NOMO-1 treated with dmso at 0.1 percent for 144 hours (cell line): ENCODE data around the gene HOXA5.

ENCODE experiments used
- DNase-seq: peaks from one replicate; lab custom pipeline; 2025; ENCODE audit not compliant: unreplicated experiment; lab: John Stamatoyannopoulos, UW

Gene HOXA5

DNA sequence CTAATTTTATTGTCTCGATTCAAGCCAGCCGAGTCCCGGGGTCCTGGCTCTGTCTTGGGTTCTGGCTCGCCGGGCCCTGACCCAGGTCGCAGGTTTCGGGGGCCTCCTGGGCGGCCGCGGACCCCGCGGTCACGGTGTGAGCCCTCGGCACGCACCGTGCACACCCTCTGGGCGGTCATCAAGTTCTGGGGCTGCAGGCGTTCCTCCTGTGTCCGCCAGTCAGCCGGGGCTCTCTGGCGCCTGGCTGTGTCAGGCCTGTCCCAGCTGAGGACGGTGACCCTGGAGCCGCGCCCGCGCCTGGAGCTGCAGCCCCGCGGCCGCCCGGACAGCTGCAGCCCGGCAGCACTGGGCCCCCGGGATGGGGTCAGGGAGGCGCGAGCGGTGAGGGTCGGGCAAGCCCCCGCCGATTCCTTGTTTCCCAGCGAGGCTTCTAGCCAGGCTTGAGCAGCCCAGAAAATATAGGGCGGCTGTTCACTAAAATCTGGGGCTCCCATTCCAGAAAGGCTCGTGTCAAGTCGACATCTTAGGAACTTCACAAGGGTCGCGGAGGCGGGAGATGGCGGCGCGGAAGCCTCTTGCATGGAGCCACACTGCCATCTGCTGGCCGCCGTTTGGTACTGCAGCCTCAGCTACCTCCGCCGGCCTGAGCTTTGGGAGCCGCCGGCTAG is 17.2 kb upstream of the HOXA5 start:
- peak; percentile 74 for DNase-seq

DNA sequence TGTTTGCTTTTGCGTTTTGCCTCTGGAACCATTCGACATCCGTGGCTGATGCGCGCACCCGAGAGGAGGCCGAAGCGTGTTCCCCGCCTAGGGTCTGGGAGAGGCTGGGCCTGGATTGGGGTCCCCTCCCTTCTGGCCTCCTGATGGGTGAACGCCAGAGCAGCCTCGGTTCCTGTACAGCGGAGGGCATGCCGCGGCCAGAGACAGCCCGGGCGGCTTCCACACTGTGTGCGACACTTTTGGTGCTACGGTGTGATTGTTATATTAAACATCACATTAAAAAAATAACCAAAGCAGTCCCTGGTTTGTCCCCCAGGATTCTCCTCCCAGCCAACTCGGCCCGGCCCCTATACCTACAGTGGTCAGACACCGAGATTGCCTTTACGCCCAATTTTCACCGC is 16.7 kb upstream of the HOXA5 start:
- DNase-seq, result no peak

DNA sequence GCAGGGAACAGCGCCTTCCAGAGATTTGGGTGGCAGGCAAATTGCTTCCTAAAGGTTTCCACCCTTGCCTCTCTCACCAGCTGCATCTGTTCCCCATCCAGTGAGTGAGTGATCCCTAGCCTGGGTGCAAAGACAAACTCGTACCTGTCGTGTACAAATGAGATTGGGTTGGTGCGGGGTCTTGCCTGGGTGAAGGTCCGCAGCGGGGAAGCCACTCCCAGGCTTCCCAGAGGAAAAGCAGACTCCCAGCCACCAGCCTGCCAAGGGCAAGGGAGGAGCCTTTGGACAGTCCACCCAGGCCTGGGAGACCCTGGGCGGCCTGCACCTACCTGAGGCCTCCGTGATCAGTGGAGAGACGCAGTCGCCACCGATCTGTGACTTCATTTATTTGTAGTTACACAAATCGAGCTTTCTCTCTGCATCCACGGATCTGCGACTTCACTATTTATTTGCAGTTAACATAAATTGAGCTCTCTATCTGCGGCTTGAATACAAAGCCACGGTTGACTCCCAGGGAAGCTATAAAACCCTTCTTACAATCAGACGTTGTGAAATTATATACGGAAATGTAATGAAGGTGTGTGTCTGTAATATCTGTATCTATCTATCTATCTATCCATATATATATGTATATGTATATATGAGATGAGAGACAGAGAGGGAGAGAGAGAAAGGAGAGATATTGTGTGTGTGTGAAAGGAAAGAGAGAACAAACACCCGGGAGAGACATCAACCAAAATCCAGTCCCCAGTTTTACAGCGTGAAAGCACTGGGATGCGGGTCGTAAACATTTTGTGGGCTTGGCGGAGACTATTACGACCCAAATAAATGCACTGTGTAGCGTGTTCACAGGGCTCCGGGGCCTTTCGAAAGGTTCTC is 16.0 kb upstream of the HOXA5 start:
- DNase-seq, result no peak

DNA sequence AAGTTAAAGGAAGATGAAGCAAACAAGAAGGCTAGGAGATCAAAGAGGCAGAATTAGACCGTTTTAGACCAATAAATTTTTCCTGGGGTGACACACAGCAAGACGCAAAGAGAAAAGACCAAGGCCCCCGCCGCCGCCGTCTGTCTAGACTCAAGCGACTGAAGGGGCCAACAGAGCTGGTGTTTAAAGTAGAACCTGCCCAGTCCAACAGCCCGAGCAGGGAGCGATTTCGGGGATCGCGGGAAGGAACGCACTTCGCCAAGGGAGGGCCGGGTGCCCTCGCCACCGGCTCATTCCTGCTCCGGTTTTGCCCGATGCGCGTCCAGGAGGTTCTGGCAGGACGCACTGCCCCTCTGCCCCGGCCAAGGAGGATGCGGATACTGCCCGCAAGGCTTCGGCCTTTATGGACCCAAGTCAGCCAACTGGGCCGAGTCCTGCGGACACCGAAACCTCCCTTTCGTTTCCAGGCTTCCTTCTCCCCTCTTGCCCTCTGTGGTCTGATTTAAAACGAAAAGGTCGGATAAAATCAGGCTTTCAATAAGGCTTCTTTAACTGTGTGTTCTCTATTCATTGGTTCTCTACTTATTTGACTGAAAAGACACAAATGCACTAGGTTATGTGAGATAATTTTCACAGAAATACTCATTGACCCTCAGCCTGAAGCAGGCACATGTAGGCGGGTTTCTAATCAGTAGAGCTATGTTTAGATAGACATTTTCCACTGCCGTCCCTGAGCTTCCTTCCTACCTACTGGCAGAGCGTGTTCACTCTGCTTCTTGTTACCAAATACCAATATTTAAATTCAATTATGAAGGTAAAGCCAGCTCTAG is 15.2 kb upstream of the HOXA5 start:
- no peak for DNase-seq

DNA sequence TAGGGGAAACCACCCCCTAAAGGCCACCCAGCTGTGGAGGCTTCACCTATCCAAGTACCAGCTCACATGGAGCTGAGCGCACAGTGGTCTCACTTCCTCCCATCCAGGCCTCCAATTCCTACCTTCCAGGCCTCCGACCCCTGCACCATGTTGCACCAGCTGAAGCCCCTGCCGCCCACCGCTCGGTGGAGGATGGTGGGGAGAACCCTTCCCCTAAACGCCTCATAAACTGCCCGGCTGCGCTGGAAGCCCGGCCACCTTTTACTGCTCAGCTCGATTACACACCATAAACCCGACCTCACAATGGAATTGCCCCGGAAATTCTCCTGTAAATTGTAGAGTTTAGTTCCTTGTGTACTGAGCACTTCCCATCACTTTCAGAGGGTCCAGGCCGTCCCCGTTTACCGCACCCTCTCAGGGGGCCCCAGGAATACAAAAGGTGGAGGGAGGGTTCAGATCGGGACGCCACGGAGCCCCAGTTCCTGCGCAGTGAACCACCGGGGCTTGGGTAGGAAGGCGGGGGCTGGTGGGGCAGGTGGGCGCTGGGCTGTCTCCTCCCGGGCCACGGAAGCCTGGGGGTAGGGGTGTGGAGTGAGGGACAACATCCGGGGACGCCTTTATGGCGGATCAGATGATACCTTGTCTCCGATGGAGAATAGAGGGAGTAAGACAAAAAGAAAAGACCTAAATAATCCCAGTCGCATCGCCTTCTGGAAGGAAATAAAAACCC is 14.4 kb upstream of the HOXA5 start:
- DNase-seq, result no peak

DNA sequence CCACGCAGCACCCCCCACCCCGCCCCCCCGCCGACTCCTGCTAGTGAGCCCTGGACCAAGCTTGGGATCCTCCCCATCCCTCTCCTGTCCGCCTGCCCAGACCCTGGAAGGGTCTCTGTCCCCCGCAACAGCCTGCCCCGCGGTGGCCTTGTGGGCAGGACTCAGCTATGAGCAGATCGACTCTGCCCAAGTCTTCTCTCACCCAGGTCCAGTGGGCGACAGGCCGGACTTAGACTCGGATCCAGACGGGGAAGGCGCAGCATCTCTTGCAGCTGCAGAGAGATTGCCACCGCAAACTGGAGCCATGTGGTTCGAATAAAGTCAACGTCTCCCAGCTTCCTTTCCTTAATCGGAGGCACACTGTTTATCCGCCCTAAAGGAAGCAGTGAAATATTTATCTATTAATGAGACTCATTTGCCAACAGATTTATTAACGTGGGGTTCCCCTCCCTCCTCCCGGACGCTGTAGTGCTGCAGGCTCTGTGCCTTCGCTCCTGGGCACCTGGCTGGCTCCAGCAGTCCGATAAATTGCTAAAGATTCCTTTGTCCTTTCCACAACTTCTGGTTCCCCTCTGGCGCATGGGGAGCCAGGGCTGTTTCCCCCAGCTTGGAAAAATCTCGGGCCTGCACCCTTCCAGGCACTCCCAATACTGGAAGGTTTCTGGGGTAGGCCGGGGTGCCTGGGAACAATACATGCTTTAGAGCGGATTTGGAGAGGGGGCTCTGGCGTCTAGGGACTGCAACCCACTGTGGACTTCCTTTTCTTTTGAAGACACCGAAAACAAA is 13.6 kb upstream of the HOXA5 start:
- no peak for DNase-seq

DNA sequence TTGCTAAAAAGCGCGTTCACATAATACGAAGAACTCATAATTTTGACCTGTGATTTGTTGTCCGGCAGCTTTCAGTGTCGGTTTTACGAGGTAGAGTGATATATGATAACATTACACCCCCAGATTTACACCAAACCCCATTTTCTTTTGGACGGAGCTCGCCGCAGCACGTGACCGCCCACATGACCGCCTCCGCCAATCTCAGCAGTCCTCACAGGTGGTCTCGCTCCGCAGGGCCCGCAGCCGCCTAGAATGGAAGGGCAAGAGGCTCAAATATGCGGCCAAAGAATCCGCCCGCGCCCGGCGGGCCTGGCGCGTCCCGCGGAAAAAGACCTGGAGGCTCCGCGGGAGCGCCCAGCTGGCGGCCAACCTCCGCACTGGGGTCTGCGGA is 13.0 kb upstream of the HOXA5 start, which contains the start of gene HOXA7:
TSS of gene HOXA7 (minus strand) at position 168 of the 391 bp plus-strand sequence. CDS start at position 38, 130 bp downstream.
- peak; percentile 77 for DNase-seq

DNA sequence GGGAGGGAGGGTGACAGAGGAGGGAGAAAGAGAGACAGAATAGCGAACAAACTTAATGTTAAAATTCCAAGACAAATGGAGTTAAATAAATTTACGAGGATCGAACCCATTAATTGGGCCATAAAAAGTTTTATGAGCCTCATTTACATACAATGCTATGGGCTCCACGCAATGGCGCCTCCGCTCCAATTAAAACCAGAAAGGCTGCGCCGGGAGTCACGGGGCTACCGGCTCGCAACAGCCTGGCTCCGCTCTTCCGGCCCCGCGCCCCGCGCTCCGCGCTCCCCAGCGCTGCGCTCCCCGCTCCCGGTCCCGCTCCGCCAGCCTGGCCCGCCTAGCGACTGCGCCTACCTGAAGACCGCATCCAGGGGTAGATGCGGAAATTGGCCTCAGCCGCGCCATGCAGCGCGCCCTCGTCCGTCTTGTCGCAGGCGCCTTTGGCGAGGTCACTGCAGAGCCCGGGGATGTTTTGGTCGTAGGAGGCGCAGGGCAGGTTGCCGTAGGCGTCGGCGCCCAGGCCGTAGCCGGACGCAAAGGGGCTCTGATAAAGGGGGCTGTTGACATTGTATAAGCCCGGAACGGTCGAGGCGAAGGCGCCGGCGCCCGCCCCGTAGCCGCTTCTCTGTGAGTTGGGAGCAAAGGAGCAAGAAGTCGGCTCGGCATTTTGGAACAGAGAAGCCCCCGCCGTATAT is 12.5 kb upstream of the HOXA5 start:
- DNase-seq, result no peak

DNA sequence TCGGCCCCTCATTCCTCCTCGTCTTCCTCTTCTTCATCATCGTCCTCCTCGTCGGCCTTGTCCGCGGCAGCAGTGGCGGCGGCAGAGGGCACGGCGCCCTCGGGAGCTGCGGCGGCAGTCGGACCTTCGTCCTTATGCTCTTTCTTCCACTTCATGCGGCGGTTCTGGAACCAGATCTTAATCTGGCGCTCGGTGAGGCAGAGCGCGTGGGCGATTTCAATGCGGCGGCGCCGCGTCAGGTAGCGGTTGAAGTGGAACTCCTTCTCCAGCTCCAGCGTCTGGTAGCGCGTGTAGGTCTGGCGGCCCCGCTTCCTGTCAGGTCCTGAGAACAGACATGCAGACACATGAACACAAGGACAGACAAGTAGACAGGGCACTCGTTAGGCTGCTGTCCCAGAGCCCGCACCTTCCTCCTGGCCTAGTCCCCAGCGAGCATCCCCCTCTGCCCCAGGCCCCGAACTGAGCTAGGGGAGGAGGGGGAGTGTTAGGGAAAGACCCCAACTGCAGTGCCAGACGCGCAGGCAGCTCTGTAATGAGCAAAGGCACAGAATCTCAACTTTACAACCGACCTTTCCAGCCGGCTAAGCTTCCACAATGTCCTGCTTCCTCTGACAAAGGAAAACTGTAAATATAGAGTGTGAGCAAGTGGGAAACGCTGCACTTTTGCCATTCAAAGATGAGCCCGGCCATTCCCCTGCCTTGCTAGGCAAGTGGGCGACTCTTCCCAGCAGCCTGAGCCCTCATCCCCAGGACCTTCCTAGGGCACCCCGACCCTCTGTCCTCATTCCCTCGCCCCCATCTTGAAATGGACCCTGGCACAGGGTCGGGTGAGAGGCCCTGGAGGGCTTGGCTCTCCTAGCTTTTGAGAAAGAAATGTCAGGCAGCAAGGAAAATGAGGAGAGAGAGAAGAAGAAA is 11.7 kb upstream of the HOXA5 start:
- no peak for DNase-seq

DNA sequence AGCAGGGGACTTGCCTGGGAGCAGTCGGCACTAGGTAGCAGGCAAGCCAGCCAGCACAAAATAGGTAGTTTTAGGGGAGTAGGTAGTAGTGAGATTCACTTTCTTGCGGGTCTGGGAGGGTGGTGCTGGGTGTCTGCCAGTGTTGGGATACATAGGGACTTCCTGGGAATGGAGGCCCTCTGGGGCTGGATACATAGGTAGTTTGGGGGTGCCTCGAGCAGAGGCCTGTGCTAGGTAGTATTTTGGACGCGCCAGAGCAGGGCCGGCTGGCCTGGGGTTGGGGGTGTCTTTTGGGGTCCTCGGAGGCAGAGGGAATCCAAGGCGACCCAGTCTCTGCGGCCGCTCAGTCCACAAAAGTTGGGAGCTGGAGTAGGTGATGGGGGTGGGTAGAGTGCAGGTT is 10.9 kb upstream of the HOXA5 start:
- DNase-seq, result no peak

DNA sequence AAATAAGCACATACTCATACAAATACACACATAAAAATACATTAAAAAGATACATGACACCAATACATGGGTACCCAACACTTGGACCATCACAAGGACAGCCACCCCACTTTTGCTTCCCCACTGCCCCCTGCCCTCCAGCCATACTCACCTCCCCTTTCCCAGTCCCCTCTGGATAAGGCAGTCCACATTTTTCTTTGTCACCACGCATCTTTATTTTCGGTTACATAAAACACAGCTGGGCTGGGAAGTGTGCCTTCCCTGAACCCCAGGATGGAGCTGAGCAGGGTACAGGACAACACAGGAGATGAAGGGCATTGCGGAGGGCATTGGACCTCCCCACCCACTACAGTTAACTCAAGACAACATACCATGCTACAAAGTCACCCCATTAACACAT is 10.0 kb upstream of the HOXA5 start:
- no peak for DNase-seq

DNA sequence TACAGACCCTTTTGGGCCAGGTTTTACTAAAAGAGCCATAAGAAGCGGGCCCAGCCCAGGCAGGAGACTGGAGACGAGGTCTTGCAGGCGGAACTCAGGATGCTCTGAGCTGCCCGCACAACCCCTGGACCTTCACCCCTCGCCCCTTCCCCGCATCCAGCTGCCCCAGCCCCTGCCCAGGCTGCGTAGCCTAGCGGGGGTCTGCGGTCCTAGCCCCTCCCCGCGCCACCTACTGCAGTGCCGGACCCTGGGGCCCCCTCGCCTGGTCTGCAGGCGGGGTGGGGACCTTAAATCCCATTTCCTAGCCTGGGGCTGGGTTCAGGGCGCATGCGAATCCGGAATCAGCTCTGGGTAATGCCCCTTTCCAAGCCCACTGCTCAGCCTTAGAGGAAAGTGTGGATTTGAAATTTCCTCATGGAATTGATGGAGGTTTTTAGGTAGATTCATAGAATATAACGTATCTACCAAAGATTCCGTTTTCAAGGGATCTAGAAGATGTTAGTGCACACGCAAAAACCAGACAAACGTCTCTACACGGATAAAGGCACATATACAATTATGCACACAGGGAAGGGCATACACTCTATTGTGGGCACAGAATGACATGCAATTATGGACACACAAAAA is 9.4 kb upstream of the HOXA5 start:
- no peak for DNase-seq

DNA sequence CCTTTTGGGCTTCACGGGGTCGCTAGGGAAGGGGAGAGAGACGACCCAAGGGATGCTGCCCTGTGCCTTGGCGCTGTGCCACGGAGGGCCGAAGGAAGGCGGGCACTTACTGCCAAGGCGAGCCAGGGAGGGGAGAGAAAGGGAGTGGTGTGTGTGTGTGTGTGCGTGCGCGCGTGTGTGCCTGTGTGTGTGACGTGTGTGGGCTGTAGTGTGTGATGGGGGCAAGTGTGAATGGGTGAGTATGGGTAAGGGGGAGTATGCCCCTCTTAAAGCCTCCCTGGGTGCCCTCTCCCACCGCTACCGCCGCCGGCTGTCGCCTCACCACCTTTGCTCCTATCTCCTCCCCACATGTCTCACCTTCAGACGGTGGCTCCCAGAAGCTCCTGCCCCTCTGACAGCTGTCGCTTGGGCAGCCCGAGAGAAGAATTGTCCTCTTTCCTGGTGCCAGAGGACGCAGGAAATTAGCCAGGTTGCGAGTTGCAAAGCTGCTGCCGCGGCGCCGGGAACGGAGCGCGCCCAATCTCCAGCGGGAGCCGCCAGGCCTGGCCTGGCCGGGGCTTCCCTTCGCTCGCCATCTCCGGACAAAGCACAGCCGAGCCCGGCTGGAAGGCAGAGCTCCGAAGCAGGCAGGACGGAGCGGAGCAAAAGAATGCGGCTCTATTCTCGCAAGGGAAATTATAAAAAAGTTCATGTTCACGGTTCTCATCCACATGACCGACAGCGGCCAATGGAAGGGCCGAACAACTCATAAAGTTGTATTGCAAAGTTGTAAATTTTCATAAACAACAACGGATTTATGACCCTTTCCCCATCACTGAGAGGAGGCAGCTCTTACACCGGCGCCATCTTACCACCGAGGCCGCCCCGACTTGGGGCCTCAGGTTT is 8.7 kb upstream of the HOXA5 start, which contains the start of gene HOXA3:
TSS of gene HOXA3 (minus strand) at position 653 of the 885 bp plus-strand sequence. CDS start 41,943 bp downstream, outside the sequence.
- peak; percentile 81 for DNase-seq

DNA sequence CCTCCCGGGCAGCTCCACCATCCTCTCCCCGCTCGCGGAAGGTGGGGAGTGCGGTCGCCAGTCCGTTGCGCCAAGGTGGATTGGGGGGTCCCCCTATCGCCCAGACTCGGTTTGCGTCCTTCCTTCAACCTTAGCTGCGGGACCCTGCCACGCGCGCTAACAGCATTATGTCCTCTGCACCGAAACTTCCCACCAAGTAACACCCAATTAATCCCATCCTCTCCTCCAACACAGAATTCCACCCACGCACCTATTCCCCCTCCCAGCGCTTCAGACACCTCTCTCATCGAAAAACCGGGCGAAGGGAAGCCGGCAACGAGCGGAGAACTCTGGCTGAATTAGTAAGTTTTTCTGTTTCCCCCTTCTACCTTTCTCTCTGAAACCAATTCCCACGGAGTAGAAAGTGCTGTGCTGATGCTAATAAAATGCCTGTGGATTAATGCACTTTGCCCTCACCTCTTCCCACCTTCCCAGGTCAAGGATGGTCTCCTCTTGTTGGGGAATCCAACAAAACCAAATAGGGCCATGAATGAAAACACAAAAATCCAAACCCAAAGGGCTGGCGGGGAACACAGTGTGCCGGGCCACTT is 8.0 kb upstream of the HOXA5 start:
- DNase-seq, result no peak

DNA sequence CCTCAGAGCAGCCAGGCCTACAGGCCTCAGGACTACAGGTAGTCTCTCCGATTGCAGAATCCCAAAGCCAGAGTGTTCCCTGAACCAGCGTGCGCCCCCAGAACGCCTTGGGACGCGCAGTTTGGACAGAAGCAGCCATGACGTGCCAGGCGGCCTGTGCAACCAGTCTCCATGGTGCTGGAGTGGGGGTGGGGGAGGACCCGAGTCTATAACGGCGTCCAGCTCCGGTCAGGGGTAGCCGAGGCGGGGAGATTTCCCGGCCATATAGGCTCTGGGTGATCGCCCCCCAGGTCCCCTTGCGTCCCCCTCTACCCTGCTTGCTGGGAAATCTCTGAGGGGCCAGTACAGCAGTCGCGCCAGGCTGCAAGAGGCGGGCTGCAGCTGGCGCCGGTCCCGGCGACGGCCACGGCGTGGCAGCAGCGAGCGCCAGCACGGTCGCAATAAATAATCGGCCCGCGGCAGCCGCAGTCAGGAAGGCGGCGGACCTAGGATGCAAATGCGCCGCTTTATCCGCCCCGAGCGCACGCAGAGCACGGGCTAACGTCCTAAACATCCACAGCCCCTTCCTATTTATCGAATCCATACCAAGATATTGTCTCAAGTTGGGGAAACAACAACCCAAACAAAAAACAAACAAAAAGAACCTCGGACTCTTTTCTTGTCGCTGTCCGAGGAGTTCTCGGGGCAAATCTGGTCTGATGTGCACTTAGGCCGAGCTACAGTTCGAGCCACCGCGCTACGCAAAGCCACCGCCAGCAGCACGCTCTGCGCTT is 7.3 kb upstream of the HOXA5 start:
- DNase-seq, result peak; percentile 57
